ENCODE measurements around the gene SLC22A15.
"Not testable (repeated sequence)": the region's sequence is repeated elsewhere in the genome, so short reads cannot be mapped to it uniquely, and the experiment has no call there.

SLC22A15 gene

DNA sequence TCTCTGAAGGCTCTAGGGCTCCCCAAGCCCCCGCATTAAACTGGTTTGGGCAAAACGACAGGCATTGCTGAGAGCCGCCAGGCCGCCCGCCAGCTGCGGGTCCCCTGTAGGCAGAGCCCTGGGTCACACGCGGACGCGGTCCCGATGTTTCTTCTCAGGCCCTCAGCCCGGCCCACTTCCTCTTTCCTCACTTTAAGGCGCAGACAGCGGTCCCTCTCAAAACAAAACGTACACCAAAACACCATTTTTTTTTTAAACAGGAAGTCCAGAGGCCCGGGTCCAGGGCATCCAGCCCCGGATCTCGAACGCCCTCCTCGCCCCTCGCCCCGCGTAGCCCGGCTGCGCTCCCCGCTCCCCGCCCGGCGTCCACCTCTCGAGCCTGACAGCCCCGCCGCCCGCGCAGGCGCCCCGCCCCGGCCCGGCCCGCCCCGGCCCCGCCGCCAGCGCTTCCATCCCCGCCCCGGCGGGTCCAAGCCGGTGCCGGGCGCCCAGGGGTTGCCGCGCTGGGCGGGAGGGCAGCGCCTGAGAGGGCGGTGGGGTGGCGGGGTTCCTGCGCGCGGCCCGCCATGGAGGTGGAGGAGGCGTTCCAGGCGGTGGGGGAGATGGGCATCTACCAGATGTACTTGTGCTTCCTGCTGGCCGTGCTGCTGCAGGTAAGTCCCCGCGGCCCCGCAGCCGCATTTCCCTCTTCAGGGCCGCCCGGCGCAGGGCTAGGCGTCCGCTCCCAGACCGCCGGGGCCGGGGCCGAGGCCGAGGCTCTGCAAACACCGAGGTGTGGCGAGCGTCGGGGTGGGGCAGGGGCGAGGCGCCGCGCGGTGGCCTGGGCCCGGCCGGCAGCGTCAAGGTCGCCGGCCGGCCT is at the start of gene SLC22A15:
Gene SLC22A15, plus strand, starts transcription at position 452 of the 859 bp plus-strand sequence. Its CDS starts 115 bp downstream, at position 567.
- peak; percentile 63 for DNase-seq (ENCODE audit: low read depth)

DNA sequence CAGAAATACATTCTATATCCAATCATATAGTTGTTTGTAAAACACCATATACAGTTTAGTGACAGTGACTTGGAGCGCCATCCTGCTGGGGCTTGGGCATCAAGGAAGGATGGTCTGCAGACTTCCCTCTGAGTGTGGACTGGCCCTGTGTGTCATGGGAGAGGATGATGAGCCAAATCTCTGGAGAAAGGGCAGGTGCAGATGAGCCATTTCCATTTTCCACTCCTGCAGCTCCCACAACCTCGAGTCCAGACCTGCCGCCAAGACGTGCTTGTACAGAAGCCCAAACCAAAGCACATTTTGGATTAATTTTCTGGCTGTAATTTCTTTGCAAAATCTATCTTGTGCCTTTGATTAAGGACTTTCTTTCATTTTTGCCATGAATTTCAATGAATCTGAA is 48.3 kb upstream of the SLC22A15 start:
- no peak for DNase-seq (ENCODE audit: low read depth)

GRCh38 chr1:115929881-115930280 is 46.4 kb upstream of the SLC22A15 start:
- DNase-seq (ENCODE audit: low read depth), result no peak

GRCh38 chr1:115933625-115934024 is 42.7 kb upstream of the SLC22A15 start:
- no peak for DNase-seq (ENCODE audit: low read depth)

DNA sequence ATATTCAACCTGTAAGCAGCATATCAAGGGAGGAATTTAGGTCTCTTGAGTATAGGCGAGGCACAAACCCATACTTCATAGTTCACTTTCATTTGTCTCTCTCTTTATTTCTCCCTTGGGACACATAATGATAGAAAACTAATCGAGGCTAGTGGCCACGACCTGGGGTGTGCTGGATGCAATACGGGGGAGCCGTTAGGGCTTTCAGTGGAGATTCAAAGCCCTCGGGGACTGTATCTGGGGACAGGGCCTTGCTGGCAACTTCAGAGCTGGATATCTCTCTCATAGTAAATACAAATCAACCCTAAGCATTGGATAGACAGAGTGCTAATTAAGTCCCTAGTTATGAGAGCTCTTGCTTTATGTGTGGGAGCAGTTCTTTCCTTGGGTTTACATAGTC is 36.9 kb upstream of the SLC22A15 start:
- no peak for DNase-seq (ENCODE audit: low read depth)

DNA sequence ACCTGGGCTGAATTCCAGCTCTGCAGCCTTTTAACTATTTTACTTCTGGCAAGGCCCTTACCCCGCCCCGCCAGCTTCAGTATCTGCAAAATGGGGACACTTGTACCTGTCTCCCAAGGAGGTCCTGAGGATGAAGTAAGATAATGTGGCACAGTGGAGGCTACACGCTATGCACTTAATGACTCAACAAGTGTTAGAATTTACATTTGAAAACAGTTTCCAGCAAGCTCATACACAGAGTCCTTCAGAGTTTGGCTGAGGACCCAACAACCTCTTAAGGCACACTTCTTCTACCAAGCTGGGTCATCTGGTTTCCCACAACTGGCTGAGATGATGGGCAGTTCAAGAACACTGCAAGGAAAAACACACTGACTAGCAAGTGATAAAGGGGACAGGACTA is 30.2 kb upstream of the SLC22A15 start:
- DNase-seq (ENCODE audit: low read depth), result no peak

- DNase-seq (ENCODE audit: low read depth), result no peak
Measured at GRCh38 chr1:115949156-115949555, 27.2 kb upstream of the SLC22A15 start.

GRCh38 chr1:115951560-115951959 is 24.8 kb upstream of the SLC22A15 start:
- DNase-seq (ENCODE audit: low read depth), result no peak

DNA sequence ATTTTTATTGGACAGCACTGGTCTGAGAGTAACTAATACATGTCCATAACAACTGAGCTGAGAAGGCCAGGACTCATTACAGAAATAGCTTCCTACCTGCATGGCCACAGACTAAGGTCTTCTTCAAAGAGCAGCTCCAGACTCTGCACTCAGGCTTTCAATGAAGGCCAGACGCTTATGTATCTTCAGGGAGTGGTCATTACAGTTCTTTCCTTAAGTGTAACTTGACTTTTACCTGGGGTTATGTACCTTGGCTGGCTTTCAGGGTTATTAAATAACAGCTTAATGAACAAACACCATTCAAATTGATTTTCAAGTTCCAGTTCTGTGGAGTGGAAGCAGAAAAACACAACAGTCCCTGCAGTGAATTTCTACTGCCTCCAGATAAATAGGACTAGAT is 23.8 kb upstream of the SLC22A15 start:
- no peak for DNase-seq (ENCODE audit: low read depth)

DNA sequence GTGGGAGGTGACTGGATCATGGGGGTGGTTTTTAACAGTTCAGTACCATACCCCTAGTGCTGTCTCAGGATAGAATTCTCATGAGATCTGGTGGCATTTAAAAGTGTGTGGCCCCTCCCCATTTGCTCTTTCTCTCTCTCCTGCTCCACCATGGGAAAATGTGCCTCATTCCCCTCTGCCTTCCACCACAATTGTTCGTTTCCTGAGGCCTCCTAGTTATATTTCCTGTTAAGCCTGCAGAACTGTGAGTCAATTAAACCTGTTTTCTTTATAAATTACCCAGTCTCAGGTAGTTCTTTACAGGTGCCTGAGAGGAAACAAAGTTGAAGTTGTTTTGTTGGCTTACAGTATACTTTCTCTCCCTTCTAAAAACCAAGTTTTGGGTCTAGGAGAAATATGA is 23.1 kb upstream of the SLC22A15 start:
- DNase-seq (ENCODE audit: low read depth), result no peak

DNA sequence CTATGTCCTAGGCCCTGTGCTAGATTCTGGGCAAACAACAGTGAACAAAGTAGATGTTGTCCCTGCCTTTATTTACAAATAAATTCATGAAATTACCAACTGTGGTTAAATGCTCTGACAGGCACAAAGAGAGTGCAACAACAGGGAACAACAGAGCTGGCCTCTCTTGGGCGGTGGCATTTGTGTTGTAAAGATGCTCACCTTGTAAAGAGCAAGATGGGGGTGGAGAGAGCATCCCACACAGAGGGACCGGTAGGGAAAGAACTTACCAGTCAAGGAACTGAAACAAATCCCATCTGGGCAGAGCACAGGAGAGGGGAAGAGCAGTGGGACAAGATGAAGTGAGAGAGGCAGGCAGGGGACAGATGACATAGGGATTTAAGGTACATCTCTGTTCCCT is 21.6 kb upstream of the SLC22A15 start:
- no peak for DNase-seq (ENCODE audit: low read depth)

- DNase-seq (ENCODE audit: low read depth), result no peak
Measured at GRCh38 chr1:115955228-115955627, 21.1 kb upstream of the SLC22A15 start.

DNA sequence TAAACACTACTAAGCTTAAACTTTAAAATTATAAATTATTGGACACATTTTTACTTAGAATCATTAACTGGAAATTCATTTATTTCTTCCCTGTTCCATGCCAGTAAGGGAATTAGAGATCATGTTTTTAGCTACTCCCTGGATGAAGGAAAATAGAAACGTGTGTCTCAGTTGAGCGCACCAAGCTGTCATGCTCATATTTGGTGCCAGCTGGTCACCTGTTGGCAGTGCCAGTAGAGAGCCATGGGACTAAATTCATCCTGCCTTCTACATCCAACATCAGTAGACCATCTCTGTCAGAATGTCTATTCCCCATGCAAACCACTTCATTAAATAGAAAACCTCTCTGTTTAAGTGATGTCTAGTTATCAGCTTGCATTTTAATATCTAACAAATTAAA is 17.4 kb upstream of the SLC22A15 start:
- no peak for DNase-seq (ENCODE audit: low read depth)

DNA sequence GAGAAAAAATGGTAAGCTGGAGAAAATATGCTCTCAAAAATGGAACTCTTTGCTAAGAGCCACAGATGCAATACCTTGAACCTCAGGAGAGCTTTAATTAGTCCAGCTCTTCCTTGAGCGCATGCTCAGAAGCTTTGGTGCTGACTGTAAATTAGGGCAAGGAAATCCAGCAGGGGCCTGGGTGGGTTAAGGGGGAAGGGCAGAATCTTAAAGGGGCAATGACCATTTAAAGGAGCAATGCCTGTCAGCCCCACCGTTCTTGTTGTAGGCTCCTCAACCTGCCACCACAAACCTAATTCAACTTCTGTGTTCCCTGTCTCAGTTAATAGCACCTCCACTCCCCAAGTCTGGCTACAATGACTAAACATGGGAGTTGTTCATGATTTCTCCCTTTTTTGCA is 6.8 kb upstream of the SLC22A15 start:
- DNase-seq (ENCODE audit: low read depth), result no peak

GRCh38 chr1:115971778-115972177 is 4.5 kb upstream of the SLC22A15 start:
- DNase-seq (ENCODE audit: low read depth), result not testable (repeated sequence)

- DNase-seq (ENCODE audit: low read depth), result no peak
Measured at GRCh38 chr1:115973154-115973553, 3.2 kb upstream of the SLC22A15 start.

GRCh38 chr1:115975569-115976061 is 698 bp upstream of the SLC22A15 start:
- no peak for DNase-seq (ENCODE audit: low read depth)

- no peak for DNase-seq (ENCODE audit: low read depth)
Measured at GRCh38 chr1:115976921-115977498, 697 bp downstream of the SLC22A15 start.

- DNase-seq (ENCODE audit: low read depth), result peak; percentile 38
Measured at GRCh38 chr1:115977499-115978258, 1.4 kb downstream of the SLC22A15 start.

GRCh38 chr1:115978292-115978941 is 2.1 kb downstream of the SLC22A15 start:
- DNase-seq (ENCODE audit: low read depth), result no peak

GRCh38 chr1:115980156-115980555 is 3.8 kb downstream of the SLC22A15 start:
- DNase-seq (ENCODE audit: low read depth), result no peak
